Stimulated activated CD8-positive, alpha-beta memory T cell treated with anti-CD3 and anti-CD28 coated beads, Interleukin-12 subunit alpha, Interleukin-12 subunit beta, amount 100 ng/mL, for 1 hour (primary cell): ENCODE results near the gene BLTP1.
"Not testable (repeated sequence)": the region's sequence is repeated elsewhere in the genome, so short reads cannot be mapped to it uniquely, and the experiment has no call there.

Experiments
- DNase-seq: peaks from one replicate; pipeline ENCODE4 v3.0.0-alpha.2; 2020; ENCODE audit warnings: low read depth

BLTP1 gene, protein sequence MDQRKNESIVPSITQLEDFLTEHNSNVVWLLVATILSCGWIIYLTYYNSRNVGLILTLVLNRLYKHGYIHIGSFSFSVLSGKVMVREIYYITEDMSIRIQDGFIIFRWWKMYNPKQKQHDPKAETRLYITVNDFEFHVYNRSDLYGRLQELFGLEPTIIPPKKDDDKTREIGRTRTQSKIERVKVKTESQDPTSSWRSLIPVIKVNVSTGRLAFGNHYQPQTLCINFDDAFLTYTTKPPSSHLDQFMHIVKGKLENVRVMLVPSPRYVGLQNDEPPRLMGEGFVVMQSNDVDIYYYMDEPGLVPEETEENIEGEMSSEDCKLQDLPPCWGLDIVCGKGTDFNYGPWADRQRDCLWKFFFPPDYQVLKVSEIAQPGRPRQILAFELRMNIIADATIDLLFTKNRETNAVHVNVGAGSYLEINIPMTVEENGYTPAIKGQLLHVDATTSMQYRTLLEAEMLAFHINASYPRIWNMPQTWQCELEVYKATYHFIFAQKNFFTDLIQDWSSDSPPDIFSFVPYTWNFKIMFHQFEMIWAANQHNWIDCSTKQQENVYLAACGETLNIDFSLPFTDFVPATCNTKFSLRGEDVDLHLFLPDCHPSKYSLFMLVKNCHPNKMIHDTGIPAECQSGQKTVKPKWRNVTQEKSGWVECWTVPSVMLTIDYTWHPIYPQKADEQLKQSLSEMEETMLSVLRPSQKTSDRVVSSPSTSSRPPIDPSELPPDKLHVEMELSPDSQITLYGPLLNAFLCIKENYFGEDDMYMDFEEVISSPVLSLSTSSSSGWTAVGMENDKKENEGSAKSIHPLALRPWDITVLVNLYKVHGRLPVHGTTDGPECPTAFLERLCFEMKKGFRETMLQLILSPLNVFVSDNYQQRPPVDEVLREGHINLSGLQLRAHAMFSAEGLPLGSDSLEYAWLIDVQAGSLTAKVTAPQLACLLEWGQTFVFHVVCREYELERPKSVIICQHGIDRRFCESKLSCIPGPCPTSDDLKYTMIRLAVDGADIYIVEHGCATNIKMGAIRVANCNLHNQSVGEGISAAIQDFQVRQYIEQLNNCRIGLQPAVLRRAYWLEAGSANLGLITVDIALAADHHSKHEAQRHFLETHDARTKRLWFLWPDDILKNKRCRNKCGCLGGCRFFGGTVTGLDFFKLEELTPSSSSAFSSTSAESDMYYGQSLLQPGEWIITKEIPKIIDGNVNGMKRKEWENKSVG (N-terminal part only)

GRCh38 chr4:122151982-122152710, at the start of gene BLTP1:
BLTP1 (plus strand) TSS chr4:122152331; CDS start chr4:122170648, 18,317 bp downstream.
- DNase-seq: peak; percentile 82

DNA sequence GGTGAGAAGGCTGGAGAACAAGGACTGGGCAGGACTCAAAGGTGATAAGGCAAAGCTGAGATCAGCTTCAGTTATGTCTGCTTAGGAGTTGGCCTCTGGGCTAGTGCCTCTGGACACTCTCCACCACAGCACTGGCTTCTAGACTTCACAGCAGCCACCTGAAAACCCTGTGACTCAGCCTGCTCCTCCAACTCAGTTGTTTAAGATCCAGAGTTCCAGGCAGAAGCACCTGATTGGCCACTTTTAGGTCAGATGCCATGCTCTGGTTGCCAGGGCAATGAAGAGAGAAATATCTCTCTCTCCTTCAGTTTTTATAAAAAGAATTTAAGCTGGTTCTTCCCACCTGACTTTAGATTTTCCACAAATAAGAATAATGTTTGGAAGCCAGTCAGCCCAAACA, 47.9 kb upstream of the BLTP1 start:
- DNase-seq: no peak

DNA sequence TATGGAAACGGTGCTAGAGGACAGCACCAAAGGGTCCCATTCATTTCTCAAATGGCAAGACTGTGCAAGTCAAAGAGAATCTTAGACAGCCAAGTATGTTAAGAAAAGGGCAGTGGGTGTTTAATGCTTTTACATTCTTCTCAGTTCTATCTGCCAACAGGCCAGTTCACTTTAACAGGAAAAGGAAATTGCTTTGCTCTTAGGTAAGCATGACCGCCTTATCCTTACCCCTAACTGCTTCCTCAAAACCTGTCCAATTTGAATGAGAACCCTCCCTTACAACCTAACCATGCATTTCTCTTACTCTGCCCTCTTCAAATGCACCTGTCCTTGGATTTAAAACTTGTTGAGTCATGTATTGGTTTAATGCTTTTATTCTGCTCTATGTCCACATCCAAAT, 44.5 kb upstream of the BLTP1 start:
- no peak for DNase-seq

GRCh38 chr4:122110304-122110703, 41.8 kb upstream of the BLTP1 start:
- not testable (repeated sequence) for DNase-seq

DNA sequence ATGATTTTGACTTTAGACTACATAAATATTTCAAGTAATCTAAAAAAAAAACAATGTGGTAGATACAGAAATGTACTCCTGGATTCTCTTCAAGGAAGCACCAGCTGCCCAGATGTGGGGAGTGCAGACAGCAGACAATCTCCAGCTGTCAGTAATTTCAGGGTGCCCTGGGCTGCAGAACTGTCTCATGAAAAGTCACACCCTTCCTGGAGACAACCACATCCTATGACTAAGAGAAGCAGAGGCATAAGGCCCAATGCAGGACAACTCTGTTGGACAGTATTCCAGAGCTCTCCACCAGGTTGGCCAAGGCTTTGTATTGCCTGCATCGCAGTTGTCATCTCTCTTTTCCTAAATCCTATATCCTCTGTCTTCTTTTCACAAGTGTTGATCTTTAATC, 34.4 kb upstream of the BLTP1 start:
- no peak for DNase-seq

DNA sequence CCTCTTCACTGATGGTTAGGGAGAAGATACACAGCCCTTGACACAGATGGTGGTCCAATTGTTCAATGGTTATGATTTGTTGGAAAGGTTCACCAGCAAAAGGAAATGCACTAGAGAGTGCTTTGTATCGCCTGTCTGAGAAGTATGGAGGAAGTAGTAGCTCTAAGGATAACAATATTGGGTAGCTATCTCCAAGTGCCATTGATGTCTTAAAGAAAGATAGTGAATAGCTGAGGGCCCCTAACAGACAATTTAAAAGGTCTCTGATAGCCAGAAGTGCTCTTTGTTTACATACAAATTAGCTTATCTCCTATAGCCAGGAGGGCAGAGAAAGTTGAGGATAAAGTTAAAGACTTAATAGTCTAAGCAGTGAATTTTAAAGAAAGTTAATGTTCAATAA, 33.9 kb upstream of the BLTP1 start:
- no peak for DNase-seq

- no peak for DNase-seq
Observed at GRCh38 chr4:122119739-122120138, 32.4 kb upstream of the BLTP1 start.

DNA sequence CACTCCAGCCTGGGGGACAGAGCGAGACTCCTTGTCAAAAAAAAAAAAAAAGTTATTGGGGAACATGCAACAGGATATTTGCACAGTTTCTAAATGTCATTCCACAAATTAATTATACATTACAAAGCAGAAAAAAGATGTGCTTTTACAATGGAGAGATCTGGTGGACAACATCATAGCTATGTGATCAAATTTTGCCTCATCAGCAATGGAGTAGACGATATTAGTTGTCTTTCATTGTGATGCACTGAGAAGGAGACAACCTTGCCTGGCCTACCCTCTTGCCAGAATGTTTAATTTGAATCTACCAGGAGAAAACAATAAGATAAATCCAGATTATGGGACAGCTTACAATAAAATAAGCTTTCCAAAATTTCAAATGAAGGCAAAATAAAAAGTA, 30.5 kb upstream of the BLTP1 start:
- DNase-seq: no peak

- DNase-seq: no peak
Observed at GRCh38 chr4:122122083-122122482, 30.0 kb upstream of the BLTP1 start.

DNA sequence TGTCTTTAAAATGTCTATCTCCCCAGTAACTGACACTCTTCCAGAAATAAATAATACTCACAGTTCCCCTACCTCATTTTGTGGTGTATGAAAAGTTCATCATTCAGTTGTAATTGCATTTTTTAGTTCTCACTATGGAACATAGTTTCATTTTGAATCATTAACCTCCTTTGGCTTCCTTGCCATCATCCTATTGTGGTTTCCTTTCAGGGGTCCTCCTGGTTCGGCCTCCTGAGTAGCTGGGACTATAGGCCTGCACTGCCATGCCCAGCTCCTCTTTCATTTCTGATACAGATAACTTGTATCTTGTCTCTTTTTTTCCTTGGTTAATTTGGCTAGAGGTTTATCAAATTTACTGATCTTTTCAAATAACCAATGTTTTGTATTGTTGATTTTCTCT, 23.1 kb upstream of the BLTP1 start:
- DNase-seq: no peak

DNA sequence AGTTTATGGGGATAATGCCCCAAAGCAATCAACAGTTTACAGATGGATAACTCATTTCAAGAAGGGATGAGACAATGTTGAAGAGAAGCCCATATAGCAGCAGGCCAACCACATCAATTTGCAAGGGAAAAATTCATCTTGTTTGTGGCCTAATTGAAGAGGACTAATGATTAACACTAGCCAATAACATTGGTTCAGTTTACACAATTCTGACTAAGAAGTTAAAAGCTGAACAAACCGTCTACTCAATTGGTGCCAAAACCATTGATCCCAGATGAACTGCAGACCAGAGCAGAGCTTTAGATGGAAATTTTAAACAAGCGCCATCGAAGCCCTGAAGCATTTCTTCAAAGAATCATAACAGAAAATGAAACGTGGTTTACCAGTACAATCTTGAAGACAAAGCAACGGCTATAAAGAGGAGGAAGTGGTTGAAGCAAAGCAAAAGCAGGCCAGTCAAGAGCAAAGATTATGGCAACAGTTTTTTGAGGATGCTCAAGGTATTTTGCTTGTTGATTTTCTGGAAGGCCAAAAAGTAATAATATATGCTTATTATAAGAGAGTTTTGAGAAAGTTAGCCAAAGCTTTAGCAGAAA, 20.5 kb upstream of the BLTP1 start:
- DNase-seq: no peak

- DNase-seq: no peak
Observed at GRCh38 chr4:122132891-122133290, 19.2 kb upstream of the BLTP1 start.

DNA sequence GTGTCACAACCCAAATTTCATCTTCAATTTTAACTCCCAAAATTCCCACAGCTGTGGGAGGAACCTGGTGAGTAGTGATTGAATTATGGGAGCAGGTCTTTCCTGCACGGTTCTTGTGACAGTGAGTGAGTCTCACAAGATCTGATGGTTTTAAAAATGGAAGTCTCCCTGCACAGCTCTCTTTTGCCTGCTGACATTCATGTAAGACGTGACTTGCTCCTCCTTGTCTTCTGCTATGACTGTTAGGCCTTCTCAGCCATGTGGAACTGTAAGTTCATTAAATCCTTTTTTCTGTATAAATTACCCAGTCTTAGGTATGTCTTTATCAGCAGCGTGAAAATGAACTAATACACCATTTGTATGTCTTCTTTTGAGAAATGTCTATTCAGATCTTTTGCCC, 13.0 kb upstream of the BLTP1 start:
- no peak for DNase-seq

- DNase-seq: no peak
Observed at GRCh38 chr4:122140834-122141233, 11.3 kb upstream of the BLTP1 start.

DNA sequence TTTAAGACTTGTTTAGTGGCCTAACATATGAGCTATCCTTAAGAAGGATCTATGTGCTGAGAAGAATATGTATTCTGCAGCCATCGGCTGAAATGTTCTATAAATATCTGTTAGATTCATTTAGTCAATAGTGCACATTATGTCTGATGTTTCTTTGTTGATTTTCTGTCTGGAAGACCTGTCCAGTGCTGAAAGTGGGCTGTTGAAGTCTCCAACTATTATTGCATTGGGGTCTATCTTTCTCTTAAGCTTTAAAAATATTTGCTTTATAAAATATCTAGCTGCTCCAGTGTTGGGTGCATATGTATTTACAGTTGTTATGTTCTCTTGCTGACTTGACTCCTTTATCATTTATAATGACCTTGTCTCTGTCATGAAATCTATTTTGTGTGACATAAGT, 9.4 kb upstream of the BLTP1 start:
- DNase-seq: no peak

DNA sequence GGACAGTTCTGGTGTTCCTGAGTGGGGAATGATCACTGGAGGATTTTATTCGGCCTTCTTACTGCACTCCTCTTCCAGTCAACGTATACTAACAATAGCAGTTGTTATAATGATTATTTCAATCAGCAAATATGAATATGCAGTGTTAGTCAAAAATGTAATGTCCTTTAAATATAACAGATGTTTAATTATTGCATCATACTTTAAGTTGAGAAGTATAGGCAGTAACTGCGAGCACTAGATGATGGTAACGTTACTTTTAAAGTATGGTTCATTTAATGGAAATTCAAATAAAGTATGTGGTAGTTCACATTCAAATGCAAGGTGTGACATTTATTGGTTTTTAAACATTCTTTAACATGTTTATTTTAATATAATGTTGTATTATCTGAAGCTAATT, 5.5 kb upstream of the BLTP1 start:
- DNase-seq: no peak

GRCh38 chr4:122150931-122151330, 1.2 kb upstream of the BLTP1 start:
- DNase-seq: no peak

DNA sequence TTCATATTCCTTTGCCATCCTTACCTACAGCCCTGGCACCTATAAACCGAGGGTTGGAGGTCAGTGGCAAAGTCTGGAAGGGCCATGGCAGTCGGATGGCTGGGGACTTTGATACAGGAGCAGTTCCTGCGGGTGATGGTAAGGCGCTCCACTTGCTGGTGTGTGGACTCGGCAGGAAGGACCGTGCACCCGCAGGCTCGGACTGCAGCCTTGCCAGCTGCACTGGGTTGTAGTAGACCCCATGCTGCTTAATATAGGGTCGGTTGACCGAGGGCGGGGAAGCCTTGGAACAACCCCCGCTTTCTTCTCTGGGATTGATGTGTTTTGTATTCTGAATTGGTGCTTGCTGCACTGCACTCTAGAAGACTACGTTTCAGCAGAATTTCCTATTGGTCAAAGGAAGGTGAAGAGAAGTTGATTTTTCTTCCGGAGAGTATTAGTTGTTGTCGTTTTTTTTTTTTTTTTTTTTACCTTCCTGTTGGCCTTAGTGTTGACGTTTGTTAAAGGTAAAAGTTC, 638 bp downstream of the BLTP1 start:
- peak; percentile 4 for DNase-seq

- no peak for DNase-seq
Observed at GRCh38 chr4:122156819-122157218, 4.7 kb downstream of the BLTP1 start.

GRCh38 chr4:122163301-122163700, 11.2 kb downstream of the BLTP1 start:
- DNase-seq: no peak

DNA sequence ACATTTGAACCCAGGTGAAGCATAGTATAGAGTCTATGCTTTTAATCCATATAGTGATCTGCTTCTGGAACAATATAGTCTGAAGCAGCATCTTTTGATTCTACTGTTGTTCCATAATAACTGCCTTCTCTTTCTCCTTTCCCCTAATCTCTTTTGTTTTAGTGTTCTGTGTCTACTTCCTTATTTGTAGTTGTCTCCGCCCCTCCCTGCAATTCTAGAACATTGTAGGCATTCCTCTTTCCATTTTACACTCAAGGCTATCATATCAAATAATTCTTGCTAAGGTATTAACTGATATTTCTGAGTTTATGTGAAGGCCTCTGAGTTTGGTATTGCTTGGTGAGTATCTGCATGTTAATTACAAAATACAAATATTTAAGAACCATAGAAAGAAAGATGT, 11.6 kb downstream of the BLTP1 start:
- no peak for DNase-seq
